Neural cell (in vitro differentiated cells): ENCODE data around the gene FUT6.
"Not testable (repeated sequence)": the region's sequence is repeated elsewhere in the genome, so short reads cannot be mapped to it uniquely, and the experiment has no call there.

Experiments used
- CTCF ChIP-seq: fragments of 450-650 bp; IDR thresholded peaks from 2 replicates; pipeline ENCODE4 v1.5.1; 2014; ENCODE audit warnings: antibody characterized with exemption, mild to moderate bottlenecking, moderate library complexity; ENCODE audit not compliant: poor library complexity, severe bottlenecking
- EP300 ChIP-seq: fragments of 450-650 bp; conservative IDR thresholded peaks from 2 replicates; pipeline ENCODE4 v1.6.1; 2014; ENCODE audit warnings: antibody characterized with exemption, mild to moderate bottlenecking, moderate library complexity; ENCODE audit not compliant: poor library complexity, severe bottlenecking
- EZH2 ChIP-seq: fragments of 200-600, 300-800 bp; shearing (Covaris generic), sonication (generic); IDR thresholded peaks from 2 replicates; pipeline ENCODE4 v1.6.1; 2014; ENCODE audit warnings: antibody characterized with exemption, low read length, borderline replicate concordance, mild to moderate bottlenecking; ENCODE audit not compliant: insufficient read depth, poor library complexity, severe bottlenecking
- MXI1 ChIP-seq: fragments of 450-650 bp; conservative IDR thresholded peaks from 2 replicates; pipeline ENCODE4 v1.6.1; 2014; ENCODE audit warnings: antibody characterized with exemption, mild to moderate bottlenecking; ENCODE audit not compliant: poor library complexity, severe bottlenecking
- POLR2AphosphoS5 ChIP-seq: IDR thresholded peaks from 2 replicates; pipeline ENCODE4 v1.6.1; 2012
- RAD21 ChIP-seq: fragments of 450-650 bp; conservative IDR thresholded peaks from 2 replicates; pipeline ENCODE4 v1.6.1; 2014; ENCODE audit warnings: antibody characterized with exemption, mild to moderate bottlenecking, moderate library complexity
- SMC3 ChIP-seq: fragments of 450-650 bp; conservative IDR thresholded peaks from 2 replicates; pipeline ENCODE4 v1.6.1; 2014; ENCODE audit warnings: antibody characterized with exemption, mild to moderate bottlenecking, moderate library complexity; ENCODE audit not compliant: poor library complexity
- TAF1 ChIP-seq: IDR thresholded peaks from 2 replicates; pipeline ENCODE4 v1.6.1; 2012; ENCODE audit warnings: low read depth
- TF ChIP-seq, protein P1 (sequence below): IDR thresholded peaks from 2 replicates; pipeline ENCODE4 v1.6.1; 2012; ENCODE audit warnings: borderline replicate concordance

GRCh38 chr19:5874496-5874895 is 35.0 kb upstream of the FUT6 start:
- TF ChIP-seq EZH2, POLR2AphosphoS5, RAD21, CTCF, MXI1, TAF1, EP300, SMC3: not testable (repeated sequence)
- TF ChIP-seq, protein P1, sequence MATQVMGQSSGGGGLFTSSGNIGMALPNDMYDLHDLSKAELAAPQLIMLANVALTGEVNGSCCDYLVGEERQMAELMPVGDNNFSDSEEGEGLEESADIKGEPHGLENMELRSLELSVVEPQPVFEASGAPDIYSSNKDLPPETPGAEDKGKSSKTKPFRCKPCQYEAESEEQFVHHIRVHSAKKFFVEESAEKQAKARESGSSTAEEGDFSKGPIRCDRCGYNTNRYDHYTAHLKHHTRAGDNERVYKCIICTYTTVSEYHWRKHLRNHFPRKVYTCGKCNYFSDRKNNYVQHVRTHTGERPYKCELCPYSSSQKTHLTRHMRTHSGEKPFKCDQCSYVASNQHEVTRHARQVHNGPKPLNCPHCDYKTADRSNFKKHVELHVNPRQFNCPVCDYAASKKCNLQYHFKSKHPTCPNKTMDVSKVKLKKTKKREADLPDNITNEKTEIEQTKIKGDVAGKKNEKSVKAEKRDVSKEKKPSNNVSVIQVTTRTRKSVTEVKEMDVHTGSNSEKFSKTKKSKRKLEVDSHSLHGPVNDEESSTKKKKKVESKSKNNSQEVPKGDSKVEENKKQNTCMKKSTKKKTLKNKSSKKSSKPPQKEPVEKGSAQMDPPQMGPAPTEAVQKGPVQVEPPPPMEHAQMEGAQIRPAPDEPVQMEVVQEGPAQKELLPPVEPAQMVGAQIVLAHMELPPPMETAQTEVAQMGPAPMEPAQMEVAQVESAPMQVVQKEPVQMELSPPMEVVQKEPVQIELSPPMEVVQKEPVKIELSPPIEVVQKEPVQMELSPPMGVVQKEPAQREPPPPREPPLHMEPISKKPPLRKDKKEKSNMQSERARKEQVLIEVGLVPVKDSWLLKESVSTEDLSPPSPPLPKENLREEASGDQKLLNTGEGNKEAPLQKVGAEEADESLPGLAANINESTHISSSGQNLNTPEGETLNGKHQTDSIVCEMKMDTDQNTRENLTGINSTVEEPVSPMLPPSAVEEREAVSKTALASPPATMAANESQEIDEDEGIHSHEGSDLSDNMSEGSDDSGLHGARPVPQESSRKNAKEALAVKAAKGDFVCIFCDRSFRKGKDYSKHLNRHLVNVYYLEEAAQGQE = not testable (repeated sequence)
